Right lobe of liver (tissue), 6 donors: ENCODE results near the gene CUL7. TPM values are rescaled to one million over a fixed set of nuclear protein-coding genes. Genes with fewer than 3 reads are reported as not detected.
A peak's percentile ranks its signal among the peaks of the same experiment; 100 is the strongest.

ENCODE experiments used
- ATAC-seq, 4 donors: fragments of 200-7000 bp; cut with Tn5 transposase; one replicate each; pipeline ENCODE4 v1.9.1; 2020; ENCODE audit warnings: mild to moderate bottlenecking in 4 of 4, moderate library complexity in 4 of 4
- DNase-seq, 3 donors: peaks; one replicate each; pipeline ENCODE4 v3.0.0-alpha.2; 2020
- H3K27ac ChIP-seq, 3 donors: fragments of 200-600 bp; one replicate each; pipeline ENCODE4 v1.8.0; 2022
- H3K27me3 ChIP-seq, 2 donors: fragments of 200-600 bp; one replicate each; pipeline ENCODE4 v1.8.0; 2022
- H3K36me3 ChIP-seq, 4 donors: fragments of 200-600 bp; sonication (generic) in 1 of 4; one replicate each; pipeline versions ENCODE4 v1.5.1 to v1.8.0; 2017 to 2022; ENCODE audit warnings: control low read depth in 1 of 4
- H3K4me1 ChIP-seq, 4 donors: fragments of 200-600 bp; sonication (generic) in 1 of 4; one replicate each; pipeline versions ENCODE4 v1.5.1 to v1.8.0; 2017 to 2022; ENCODE audit warnings: control low read depth in 1 of 4
- H3K4me3 ChIP-seq, 3 donors: fragments of 200-600 bp; one replicate each; pipeline ENCODE4 v1.8.0; 2022
- H3K9me3 ChIP-seq, 4 donors: fragments of 200-600 bp; sonication (generic) in 1 of 4; one replicate each; pipeline versions ENCODE4 v1.5.1 to v1.8.0; 2017 to 2022; ENCODE audit warnings: control low read depth in 1 of 4
- CTCF ChIP-seq, 4 donors: fragments of 200-600 bp in 3 of 4; fragments of 450-650 bp in 1 of 4; IDR thresholded peaks; one replicate each; pipeline versions ENCODE4 v1.5.1 to v1.8.0; 2016 to 2022; ENCODE audit warnings: antibody characterized with exemption in 4 of 4, mild to moderate bottlenecking in 2 of 4
- POLR2A ChIP-seq: fragments of 450-650 bp; IDR thresholded peaks from one replicate; pipeline ENCODE4 v1.6.1; 2017; ENCODE audit warnings: antibody characterized with exemption, mild to moderate bottlenecking
- WGBS: methylation state at CpG from one replicate; pipeline ENCODE4 v1.1.6; 2018; ENCODE audit warnings: low coverage, low lambda C conversion rate; ENCODE audit not compliant: insufficient coverage; ENCODE audit errors: missing lambda C conversion rate; 5-methylcytosine and 5-hydroxymethylcytosine counted together
- intact Hi-C, 2 donors: fragments of 100-400 bp; cut with DNase I; formaldehyde crosslinking; loops; one replicate each; pipeline versions ENCODE4 v1.11.2 to v1.14.1; 2022
- total RNA-seq, 6 experiments: library from RNA; depleted of rRNA in 2 of 6; stranded (reverse); fragments of >200 nt in 2 of 6; fragmentation: NEBNext Ultra II Directional in 3 of 6; extraction: Animal tissue kit (Norgen Biotek cat#: 25700) in 3 of 6; gene quantifications; one replicate each; pipeline versions ENCODE4 v1.1.0 to v1.2.4, GENCODE V29; 2016 to 2023
- donor health status: DM: no; HTN: yes; CAD: no.
- donor health status: DM: no; HTN: no; CAD: no.
- donor health status: DM: no; HTN: no; CAD: no.
- donor health status: DM: no; HTN: yes; CAD: no.
- donor health status: DM: no; HTN: yes; CAD: no.

The CUL7 gene
- total RNA-seq, 6 experiments from 2014 or later: 6.5 to 12.7 (median 8.8) TPM

- Histone ChIP-seq H3K4me3 (no peak overlapping the region), H3K4me1 (peaks cover 0 to 8% (median 2%) of the 10 kb centered on the region in 4 donors), H3K27ac (no peak overlapping the region), H3K36me3 (peaks cover 0 to 48% (median 25%) of the 10 kb centered on the region in 4 donors), H3K27me3 (no peaks in the 10 kb centered on the region), H3K9me3 (no peaks in the 10 kb centered on the region)
- intact Hi-C loops: no loop called here
- ATAC-seq: no peak
- DNase-seq: no peak
- WGBS: 80% methylated on average over 2 of the region's 2 CpGs
- TF ChIP-seq POLR2A (no peak), CTCF (IDR thresholded peaks at IDR 0.05) (no peak)
These were observed 29.2 kb downstream of the CUL7 start for GRCh38 chr6:43024436-43024835.

GRCh38 chr6:43021270-43022047 lies 32.2 kb downstream of the CUL7 start, which contains the start of gene RRP36:
TSS of gene RRP36 (plus strand) at chr6:43021623. CDS start at chr6:43021655, 32 bp downstream.
- TF ChIP-seq CTCF (IDR thresholded peaks at IDR 0.05): no peak
- TF ChIP-seq POLR2A: peak; percentile 61
- peak within 1 kb of the TSS; percentile 16 to 81 (median 57) for H3K27ac ChIP-seq
- no peaks in the 10 kb centered on the region for H3K27me3 ChIP-seq
- H3K36me3 ChIP-seq: peaks cover 0 to 42% (median 16%) of the 10 kb centered on the region in 4 donors
- H3K4me3 ChIP-seq: peak within 1 kb of the TSS; percentile 88 to 96 (median 95)
- intact Hi-C loops: no loop called here
- DNase-seq (peak; percentile 82 to 88 (median 86)), ATAC-seq (peak; percentile 88 to 96 (median 93))
- H3K9me3 ChIP-seq: no peaks in the 10 kb centered on the region
- WGBS: 0% methylated on average over 9 of the region's 56 CpGs
- H3K4me1 ChIP-seq: peaks cover 0 to 12% (median 2%) of the 10 kb centered on the region in 4 donors

GRCh38 chr6:43020847-43021246 lies 32.8 kb downstream of the CUL7 start:
- Histone ChIP-seq H3K27me3 (no peaks in the 10 kb centered on the region), H3K36me3 (peaks cover 0 to 36% (median 11%) of the 10 kb centered on the region in 4 donors), H3K4me3 (peak overlapping the region; percentile 88 to 96 (median 95)), H3K9me3 (no peaks in the 10 kb centered on the region), H3K4me1 (peaks cover 0 to 15% (median 2%) of the 10 kb centered on the region in 4 donors), H3K27ac (peak overlapping the region; percentile 16 to 81 (median 57))
- peak; percentile 5 to 18 (median 10) for ATAC-seq
- intact Hi-C loops: no loop called here
- TF ChIP-seq POLR2A (no peak), CTCF (IDR thresholded peaks at IDR 0.05) (no peak)
- no peak for DNase-seq
- WGBS: 53% methylated on average over 4 of the region's 5 CpGs

GRCh38 chr6:43020052-43020705 lies 33.5 kb downstream of the CUL7 start:
- TF ChIP-seq CTCF (IDR thresholded peaks at IDR 0.05): no peak
- TF ChIP-seq POLR2A: no peak
- Histone ChIP-seq H3K36me3 (peaks cover 0 to 29% (median 9%) of the 10 kb centered on the region in 4 donors), H3K27ac (no peak overlapping the region), H3K4me1 (peaks cover 0 to 17% (median 2%) of the 10 kb centered on the region in 4 donors), H3K4me3 (no peak overlapping the region), H3K9me3 (no peaks in the 10 kb centered on the region), H3K27me3 (no peaks in the 10 kb centered on the region)
- DNase-seq: no peak
- ATAC-seq: no peak
- 90% methylated on average over 2 of the region's 3 CpGs for WGBS
- intact Hi-C loops: no loop called here
